Right cardiac atrium (tissue), 5 donors: Measurements from ENCODE around the gene IMPDH1. TPM values are rescaled to one million over a fixed set of nuclear protein-coding genes. Genes with fewer than 3 reads are reported as not detected.

Experiments used
- ATAC-seq, 2 donors: fragments of 200-7000 bp; cut with Tn5 transposase; one replicate each; pipeline versions ENCODE4 v1.8.0 to v1.9.1; 2020; ENCODE audit warnings: moderate library complexity in 2 of 2, mild to moderate bottlenecking in 1 of 2
- DNase-seq, 3 donors: peaks; one replicate each; pipeline ENCODE4 v3.0.0-alpha.2; 2020
- H3K27ac ChIP-seq: one replicate; pipeline ENCODE4 v1.5.1; 2013; ENCODE audit warnings: mild to moderate bottlenecking, low read length, control low read depth, moderate library complexity
- H3K27me3 ChIP-seq: one replicate; pipeline ENCODE4 v1.6.1; 2013; ENCODE audit not compliant: control insufficient read depth, insufficient read depth
- H3K4me1 ChIP-seq: one replicate; pipeline ENCODE4 v1.6.1; 2013; ENCODE audit warnings: low read length; ENCODE audit not compliant: control insufficient read depth, insufficient read depth
- H3K4me3 ChIP-seq: one replicate; pipeline ENCODE4 v1.5.1; 2013; ENCODE audit warnings: low read length, control low read depth
- H3K9me3 ChIP-seq: one replicate; pipeline ENCODE4 v1.6.1; 2013; ENCODE audit warnings: low read length; ENCODE audit not compliant: control insufficient read depth
- WGBS: extraction: QIAGEN DNeasy Blood & Tissue Kit; methylation state at CpG from one replicate; pipeline ENCODE4 v1.1.7; 2013; 5-methylcytosine and 5-hydroxymethylcytosine counted together
- intact Hi-C, 4 donors: fragments of 100-400 bp; cut with DNase I; formaldehyde crosslinking; loops; one replicate each; pipeline versions ENCODE4 v1.11.0 to v1.14.0; 2022 to 2023
- polyA plus RNA-seq: library from polyadenylated mRNA; stranded (reverse); fragments of 200-250 nt; gene quantifications from one replicate; pipeline ENCODE4 v1.2.3, GENCODE V29; 2013
- total RNA-seq, 4 donors: library from RNA; stranded (reverse); fragmentation: NEBNext Ultra II Directional; extraction: Animal tissue kit (Norgen Biotek cat#: 25700); gene quantifications; one replicate each; pipeline ENCODE4 v1.2.1, GENCODE V29; 2021
- donor health status: healthy with polysubstance abuse.
- donor health status: DM: no; HTN: yes; CAD: no.
- donor health status: DM: no; HTN: no; CAD: no.
- donor health status: DM: no; HTN: yes; CAD: no; lungs with severe emphysema.
- donor health status: DM: yes; HTN: yes; CAD: no.

IMPDH1 gene
- total and polyA plus RNA-seq, 5 donors, result 13.8 to 22.2 (median 14.5) TPM

GRCh38 chr7:128450913-128451312 lies 41.1 kb upstream of the IMPDH1 start:
- no peaks in the 10 kb centered on the region for H3K27me3 ChIP-seq
- WGBS, result 93% methylated on average over 5 of the region's 5 CpGs
- H3K4me1 ChIP-seq, result peaks cover 8% of the 10 kb centered on the region
- no peak overlapping the region for H3K4me3 ChIP-seq
- no peak for ATAC-seq
- DNase-seq, result no peak
- intact Hi-C loops, result no loop called here
- H3K9me3 ChIP-seq, result no peaks in the 10 kb centered on the region
- H3K27ac ChIP-seq, result peak overlapping the region; percentile 24

GRCh38 chr7:128450409-128450808 lies 40.6 kb upstream of the IMPDH1 start:
- no peak for DNase-seq
- Histone ChIP-seq H3K27me3 (no peaks in the 10 kb centered on the region), H3K27ac (peak overlapping the region; percentile 24), H3K4me3 (no peak overlapping the region), H3K9me3 (no peaks in the 10 kb centered on the region), H3K4me1 (peaks cover 8% of the 10 kb centered on the region)
- ATAC-seq, result no peak
- intact Hi-C loops, result no loop called here
- WGBS, result 50% methylated on average over 4 of the region's 4 CpGs

GRCh38 chr7:128448751-128449302 lies 39.0 kb upstream of the IMPDH1 start:
- no peaks in the 10 kb centered on the region for H3K27me3 ChIP-seq
- DNase-seq, result no peak
- H3K27ac ChIP-seq, result no peak overlapping the region
- H3K9me3 ChIP-seq, result no peaks in the 10 kb centered on the region
- no peak for ATAC-seq
- no peak overlapping the region for H3K4me3 ChIP-seq
- H3K4me1 ChIP-seq, result peaks cover 2% of the 10 kb centered on the region
- intact Hi-C loops, result no loop called here
- 78% methylated on average over 6 of the region's 6 CpGs for WGBS

- ATAC-seq (no peak), DNase-seq (no peak)
- no peak overlapping the region for H3K27ac ChIP-seq
- no peaks in the 10 kb centered on the region for H3K4me1 ChIP-seq
- intact Hi-C loops, result no loop called here
- H3K4me3 ChIP-seq, result no peak overlapping the region
- WGBS, result 71% methylated on average over 4 of the region's 4 CpGs
- H3K27me3 ChIP-seq, result no peaks in the 10 kb centered on the region
- no peaks in the 10 kb centered on the region for H3K9me3 ChIP-seq
Observed at GRCh38 chr7:128447941-128448564, 38.3 kb upstream of the IMPDH1 start.

- no peaks in the 10 kb centered on the region for H3K4me1 ChIP-seq
- H3K4me3 ChIP-seq, result no peak overlapping the region
- DNase-seq (peak in 1 of 3 donors; percentile 28), ATAC-seq (peak; percentile 53 to 57)
- H3K27ac ChIP-seq, result peak overlapping the region; percentile 26
- WGBS, result 34% methylated on average over 5 of the region's 5 CpGs
- intact Hi-C loops, result no loop called here
- H3K9me3 ChIP-seq, result no peaks in the 10 kb centered on the region
- H3K27me3 ChIP-seq, result no peaks in the 10 kb centered on the region
Observed at GRCh38 chr7:128446306-128446705, 36.5 kb upstream of the IMPDH1 start.

- intact Hi-C loops, result no loop called here
- H3K27me3 ChIP-seq, result no peaks in the 10 kb centered on the region
- 78% methylated on average over 7 of the region's 7 CpGs for WGBS
- ATAC-seq, result peak in 1 of 2 donors; percentile 11
- H3K9me3 ChIP-seq, result no peaks in the 10 kb centered on the region
- no peak for DNase-seq
- H3K4me1 ChIP-seq, result no peaks in the 10 kb centered on the region
- no peak overlapping the region for H3K4me3 ChIP-seq
- H3K27ac ChIP-seq, result no peak overlapping the region
Observed at GRCh38 chr7:128443831-128444600, 34.2 kb upstream of the IMPDH1 start.

- no peaks in the 10 kb centered on the region for H3K4me1 ChIP-seq
- no peak overlapping the region for H3K4me3 ChIP-seq
- DNase-seq (no peak), ATAC-seq (no peak)
- H3K27ac ChIP-seq, result no peak overlapping the region
- 94% methylated on average over 3 of the region's 3 CpGs for WGBS
- no peaks in the 10 kb centered on the region for H3K27me3 ChIP-seq
- H3K9me3 ChIP-seq, result no peaks in the 10 kb centered on the region
- intact Hi-C loops, result no loop called here
Observed at GRCh38 chr7:128442356-128442755, 32.6 kb upstream of the IMPDH1 start.

- no peak overlapping the region for H3K4me3 ChIP-seq
- H3K27ac ChIP-seq, result no peak overlapping the region
- no peak for ATAC-seq
- no peak for DNase-seq
- H3K4me1 ChIP-seq, result no peaks in the 10 kb centered on the region
- intact Hi-C loops, result no loop called here
- 84% methylated on average over 8 of the region's 8 CpGs for WGBS
- H3K27me3 ChIP-seq, result no peaks in the 10 kb centered on the region
- H3K9me3 ChIP-seq, result no peaks in the 10 kb centered on the region
Observed at GRCh38 chr7:128437426-128438332, 27.9 kb upstream of the IMPDH1 start.

GRCh38 chr7:128435327-128435686 lies 25.5 kb upstream of the IMPDH1 start:
- H3K27ac ChIP-seq, result no peak overlapping the region
- no peak overlapping the region for H3K4me3 ChIP-seq
- H3K4me1 ChIP-seq, result no peaks in the 10 kb centered on the region
- H3K27me3 ChIP-seq, result no peaks in the 10 kb centered on the region
- ATAC-seq (no peak), DNase-seq (no peak)
- H3K9me3 ChIP-seq, result no peaks in the 10 kb centered on the region
- WGBS, result 66% methylated on average over 3 of the region's 3 CpGs
- intact Hi-C loops, result no loop called here

- H3K4me1 ChIP-seq, result no peaks in the 10 kb centered on the region
- H3K27me3 ChIP-seq, result no peaks in the 10 kb centered on the region
- no peak overlapping the region for H3K27ac ChIP-seq
- no peak for DNase-seq
- intact Hi-C loops, result no loop called here
- WGBS, result 70% methylated on average over 4 of the region's 4 CpGs
- no peaks in the 10 kb centered on the region for H3K9me3 ChIP-seq
- no peak overlapping the region for H3K4me3 ChIP-seq
- no peak for ATAC-seq
Observed at GRCh38 chr7:128434413-128435326, 24.9 kb upstream of the IMPDH1 start.
